Adipocyte (in vitro differentiated cells): ENCODE results near the gene EFL1.
"Not testable (repeated sequence)": the region's sequence is repeated elsewhere in the genome, so short reads cannot be mapped to it uniquely, and the experiment has no call there.

ENCODE experiments used
- DNase-seq: peaks from one replicate; pipeline ENCODE4 v3.0.0-alpha.2; 2015; ENCODE audit warnings: low read depth
- H3K27me3 ChIP-seq: replicated peaks from 2 replicates; pipeline ENCODE4 v1.7.0; 2013; ENCODE audit warnings: mild to moderate bottlenecking, low read length, moderate library complexity; ENCODE audit not compliant: control insufficient read depth, insufficient read depth
- H3K36me3 ChIP-seq: 2 replicates; pipeline ENCODE4 v1.7.0; 2013; ENCODE audit warnings: low read length, mild to moderate bottlenecking, moderate library complexity; ENCODE audit not compliant: control insufficient read depth, insufficient read depth, severe bottlenecking
- H3K4me1 ChIP-seq: 2 replicates; pipeline ENCODE4 v1.7.0; 2013; ENCODE audit warnings: mild to moderate bottlenecking, low read length, moderate library complexity; ENCODE audit not compliant: control insufficient read depth, insufficient read depth
- H3K4me3 ChIP-seq: 2 replicates; pipeline ENCODE4 v1.7.0; 2013; ENCODE audit warnings: mild to moderate bottlenecking, low read length, moderate library complexity
- H3K9ac ChIP-seq: 2 replicates; pipeline ENCODE4 v1.7.0; 2013; ENCODE audit warnings: mild to moderate bottlenecking, low read length, moderate library complexity
- H3K9me3 ChIP-seq: 2 replicates; pipeline ENCODE4 v1.7.0; 2013; ENCODE audit warnings: mild to moderate bottlenecking, low read length, moderate library complexity; ENCODE audit not compliant: control insufficient read depth

The EFL1 gene

GRCh38 chr15:82195818-82196217, 66.7 kb downstream of the EFL1 start:
- H3K27me3 ChIP-seq, DNase-seq, H3K9ac ChIP-seq, H3K9me3 ChIP-seq, H3K4me3 ChIP-seq, H3K4me1 ChIP-seq, H3K36me3 ChIP-seq: not testable (repeated sequence)

GRCh38 chr15:82194488-82194887, 68.0 kb downstream of the EFL1 start:
- H3K27me3 ChIP-seq, H3K9me3 ChIP-seq, H3K4me1 ChIP-seq, H3K9ac ChIP-seq, H3K36me3 ChIP-seq, H3K4me3 ChIP-seq, DNase-seq: not testable (repeated sequence)

- H3K4me1 ChIP-seq, H3K4me3 ChIP-seq, H3K27me3 ChIP-seq, H3K9me3 ChIP-seq, DNase-seq, H3K36me3 ChIP-seq, H3K9ac ChIP-seq: not testable (repeated sequence)
These were observed 69.1 kb downstream of the EFL1 start for GRCh38 chr15:82193435-82193834.

- H3K4me1 ChIP-seq, result not testable (repeated sequence)
These were observed 70.1 kb downstream of the EFL1 start for GRCh38 chr15:82192394-82192793.

GRCh38 chr15:82186719-82187406, 75.7 kb downstream of the EFL1 start:
- H3K4me1 ChIP-seq, result peaks cover 23% of the 10 kb centered on the region
- no peaks in the 10 kb centered on the region for H3K36me3 ChIP-seq
- no peak overlapping the region for H3K4me3 ChIP-seq
- no peaks in the 10 kb centered on the region for H3K9me3 ChIP-seq
- H3K9ac ChIP-seq, result no peak overlapping the region
- DNase-seq, result no peak
- no peaks in the 10 kb centered on the region for H3K27me3 ChIP-seq

More at GRCh38 chr15:82192394-82192793, 70.1 kb downstream of the EFL1 start:
- not testable (repeated sequence) for DNase-seq, H3K36me3 ChIP-seq, H3K9me3 ChIP-seq, H3K4me3 ChIP-seq, H3K9ac ChIP-seq, H3K27me3 ChIP-seq

- no peaks in the 10 kb centered on the region for H3K36me3 ChIP-seq
- H3K27me3 ChIP-seq, result no peaks in the 10 kb centered on the region
- no peaks in the 10 kb centered on the region for H3K9me3 ChIP-seq
- no peak overlapping the region for H3K4me3 ChIP-seq
- DNase-seq, result no peak
- H3K4me1 ChIP-seq, result peaks cover 30% of the 10 kb centered on the region
- H3K9ac ChIP-seq, result no peak overlapping the region
These were observed 76.4 kb downstream of the EFL1 start for GRCh38 chr15:82186161-82186560.

GRCh38 chr15:82184776-82185175, 77.8 kb downstream of the EFL1 start:
- Histone ChIP-seq H3K4me1 (peaks cover 31% of the 10 kb centered on the region), H3K9me3 (no peaks in the 10 kb centered on the region), H3K36me3 (no peaks in the 10 kb centered on the region), H3K9ac (no peak overlapping the region), H3K27me3 (no peaks in the 10 kb centered on the region), H3K4me3 (no peak overlapping the region)
- DNase-seq, result no peak

- Histone ChIP-seq H3K9ac (no peak overlapping the region), H3K27me3 (no peaks in the 10 kb centered on the region), H3K4me1 (peaks cover 31% of the 10 kb centered on the region), H3K36me3 (no peaks in the 10 kb centered on the region), H3K4me3 (no peak overlapping the region), H3K9me3 (no peaks in the 10 kb centered on the region)
- no peak for DNase-seq
These were observed 78.2 kb downstream of the EFL1 start for GRCh38 chr15:82184355-82184754.

- DNase-seq, result peak; percentile 80
- Histone ChIP-seq H3K4me3 (peak overlapping the region; percentile 2), H3K9me3 (no peaks in the 10 kb centered on the region)
These were observed 79.2 kb downstream of the EFL1 start for GRCh38 chr15:82183121-82184031.

GRCh38 chr15:82181371-82181770, 81.2 kb downstream of the EFL1 start:
- peaks cover 50% of the 10 kb centered on the region for H3K4me1 ChIP-seq
- no peak for DNase-seq
- no peaks in the 10 kb centered on the region for H3K27me3 ChIP-seq
- no peaks in the 10 kb centered on the region for H3K9me3 ChIP-seq
- H3K36me3 ChIP-seq, result no peaks in the 10 kb centered on the region
- no peak overlapping the region for H3K4me3 ChIP-seq
- H3K9ac ChIP-seq, result no peak overlapping the region

More at GRCh38 chr15:82183121-82184031, 79.2 kb downstream of the EFL1 start:
- H3K9ac ChIP-seq, result no peak overlapping the region
- H3K36me3 ChIP-seq, result no peaks in the 10 kb centered on the region
- H3K27me3 ChIP-seq, result no peaks in the 10 kb centered on the region
- peaks cover 33% of the 10 kb centered on the region for H3K4me1 ChIP-seq

- H3K4me3 ChIP-seq, result no peak overlapping the region
- H3K36me3 ChIP-seq, result no peaks in the 10 kb centered on the region
- H3K9me3 ChIP-seq, result no peaks in the 10 kb centered on the region
- DNase-seq, result peak; percentile 63
- peaks cover 36% of the 10 kb centered on the region for H3K4me1 ChIP-seq
- no peaks in the 10 kb centered on the region for H3K27me3 ChIP-seq
- no peak overlapping the region for H3K9ac ChIP-seq
These were observed 84.5 kb downstream of the EFL1 start for GRCh38 chr15:82178061-82178460.
